ENCODE measurements around the gene CYLD.

CYLD gene

GRCh38 chr16:50835358-50836060 is 93.6 kb downstream of the CYLD start:
- H2AFZ ChIP-seq (ENCODE audit: low read length) = no peak overlapping the region
- no peaks in the 10 kb centered on the region for H3K79me2 ChIP-seq (ENCODE audit: insufficient read depth, low read length)
- no peak overlapping the region for H3K9ac ChIP-seq (ENCODE audit: low read length)
- H3K4me1 ChIP-seq (ENCODE audit: insufficient read depth, low read length, severe bottlenecking) = no peaks in the 10 kb centered on the region
- no peak overlapping the region for H3K27ac ChIP-seq (ENCODE audit: low read depth, low read length, poor library complexity, severe bottlenecking)
- no peaks in the 10 kb centered on the region for H3K9me2 ChIP-seq (ENCODE audit: low read depth, low read length)
- no peak overlapping the region for H3K4me3 ChIP-seq (ENCODE audit: low read depth, low read length, poor library complexity, severe bottlenecking)
- H3K4me2 ChIP-seq (ENCODE audit: low read length) = no peak overlapping the region
- no peaks in the 10 kb centered on the region for H3K9me3 ChIP-seq (ENCODE audit: low read length)
- no peaks in the 10 kb centered on the region for H3K36me3 ChIP-seq (ENCODE audit: insufficient read depth, low read length)
- H3K27me3 ChIP-seq (ENCODE audit: insufficient read depth, low read length) = no peaks in the 10 kb centered on the region
- TF ChIP-seq CTCF (IDR thresholded peaks at IDR 0.05; ENCODE audit: low read length) (no peak), EZH2 (IDR thresholded peaks at IDR 0.05; ENCODE audit: borderline replicate concordance, low read length) (no peak)
- H4K20me1 ChIP-seq (ENCODE audit: insufficient read depth, low read length) = no peaks in the 10 kb centered on the region
- no peaks in the 10 kb centered on the region for H3F3A ChIP-seq (ENCODE audit: insufficient read depth, low read length)

- H3K9me3 ChIP-seq (ENCODE audit: low read length) = no peaks in the 10 kb centered on the region
- H3K79me2 ChIP-seq (ENCODE audit: insufficient read depth, low read length) = no peaks in the 10 kb centered on the region
- no peak overlapping the region for H3K4me3 ChIP-seq (ENCODE audit: low read depth, low read length, poor library complexity, severe bottlenecking)
- H3K9ac ChIP-seq (ENCODE audit: low read length) = no peak overlapping the region
- H3K36me3 ChIP-seq (ENCODE audit: insufficient read depth, low read length) = no peaks in the 10 kb centered on the region
- no peak overlapping the region for H3K4me2 ChIP-seq (ENCODE audit: low read length)
- no peak overlapping the region for H3K27ac ChIP-seq (ENCODE audit: low read depth, low read length, poor library complexity, severe bottlenecking)
- no peaks in the 10 kb centered on the region for H3K27me3 ChIP-seq (ENCODE audit: insufficient read depth, low read length)
- H3K9me2 ChIP-seq (ENCODE audit: low read depth, low read length) = no peaks in the 10 kb centered on the region
- H3F3A ChIP-seq (ENCODE audit: insufficient read depth, low read length) = no peaks in the 10 kb centered on the region
- TF ChIP-seq EZH2 (IDR thresholded peaks at IDR 0.05; ENCODE audit: borderline replicate concordance, low read length) (no peak), CTCF (IDR thresholded peaks at IDR 0.05; ENCODE audit: low read length) (no peak)
- peaks cover 3% of the 10 kb centered on the region for H3K4me1 ChIP-seq (ENCODE audit: insufficient read depth, low read length, severe bottlenecking)
- no peak overlapping the region for H2AFZ ChIP-seq (ENCODE audit: low read length)
- no peaks in the 10 kb centered on the region for H4K20me1 ChIP-seq (ENCODE audit: insufficient read depth, low read length)
Measured at GRCh38 chr16:50836121-50836621, 94.3 kb downstream of the CYLD start.

GRCh38 chr16:50837324-50837723 is 95.4 kb downstream of the CYLD start:
- H3K9me3 ChIP-seq (ENCODE audit: low read length) = no peaks in the 10 kb centered on the region
- H3K79me2 ChIP-seq (ENCODE audit: insufficient read depth, low read length) = no peaks in the 10 kb centered on the region
- peaks cover 8% of the 10 kb centered on the region for H3K4me1 ChIP-seq (ENCODE audit: insufficient read depth, low read length, severe bottlenecking)
- no peak overlapping the region for H3K9ac ChIP-seq (ENCODE audit: low read length)
- no peak overlapping the region for H3K4me3 ChIP-seq (ENCODE audit: low read depth, low read length, poor library complexity, severe bottlenecking)
- no peak for TF ChIP-seq CTCF (IDR thresholded peaks at IDR 0.05; ENCODE audit: low read length)
- no peak for TF ChIP-seq EZH2 (IDR thresholded peaks at IDR 0.05; ENCODE audit: borderline replicate concordance, low read length)
- H3K9me2 ChIP-seq (ENCODE audit: low read depth, low read length) = no peaks in the 10 kb centered on the region
- no peaks in the 10 kb centered on the region for H3K36me3 ChIP-seq (ENCODE audit: insufficient read depth, low read length)
- no peak overlapping the region for H2AFZ ChIP-seq (ENCODE audit: low read length)
- 0 out of 2 replicates have a peak, but pooled peaks cover 4% of the 10 kb centered on the region for H3K27me3 ChIP-seq (ENCODE audit: insufficient read depth, low read length)
- H3K4me2 ChIP-seq (ENCODE audit: low read length) = no peak overlapping the region
- no peaks in the 10 kb centered on the region for H4K20me1 ChIP-seq (ENCODE audit: insufficient read depth, low read length)
- no peak overlapping the region for H3K27ac ChIP-seq (ENCODE audit: low read depth, low read length, poor library complexity, severe bottlenecking)
- H3F3A ChIP-seq (ENCODE audit: insufficient read depth, low read length) = no peaks in the 10 kb centered on the region
